ENCODE measurements around the gene CHD1L.

DNA sequence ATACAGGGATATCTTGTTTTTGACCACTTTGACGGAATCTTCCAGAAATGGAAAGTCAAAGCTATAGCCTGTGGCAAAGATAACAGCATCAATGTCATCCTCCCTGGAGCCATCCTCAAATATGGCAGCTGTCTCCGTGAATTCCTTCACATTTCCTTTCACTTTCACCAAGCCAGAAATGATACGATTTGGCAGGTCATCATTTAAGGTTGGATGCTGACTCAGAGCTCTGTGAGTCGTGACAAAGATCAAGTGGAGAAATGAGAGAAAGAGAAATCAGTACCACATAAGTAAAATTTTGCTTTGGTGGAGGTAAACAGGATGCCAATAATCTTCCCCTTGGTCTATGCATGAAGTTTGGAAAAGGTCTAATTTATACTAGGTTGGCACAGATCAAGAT is 41.2 kb upstream of the CHD1L start:
- TF ChIP-seq, protein P1, sequence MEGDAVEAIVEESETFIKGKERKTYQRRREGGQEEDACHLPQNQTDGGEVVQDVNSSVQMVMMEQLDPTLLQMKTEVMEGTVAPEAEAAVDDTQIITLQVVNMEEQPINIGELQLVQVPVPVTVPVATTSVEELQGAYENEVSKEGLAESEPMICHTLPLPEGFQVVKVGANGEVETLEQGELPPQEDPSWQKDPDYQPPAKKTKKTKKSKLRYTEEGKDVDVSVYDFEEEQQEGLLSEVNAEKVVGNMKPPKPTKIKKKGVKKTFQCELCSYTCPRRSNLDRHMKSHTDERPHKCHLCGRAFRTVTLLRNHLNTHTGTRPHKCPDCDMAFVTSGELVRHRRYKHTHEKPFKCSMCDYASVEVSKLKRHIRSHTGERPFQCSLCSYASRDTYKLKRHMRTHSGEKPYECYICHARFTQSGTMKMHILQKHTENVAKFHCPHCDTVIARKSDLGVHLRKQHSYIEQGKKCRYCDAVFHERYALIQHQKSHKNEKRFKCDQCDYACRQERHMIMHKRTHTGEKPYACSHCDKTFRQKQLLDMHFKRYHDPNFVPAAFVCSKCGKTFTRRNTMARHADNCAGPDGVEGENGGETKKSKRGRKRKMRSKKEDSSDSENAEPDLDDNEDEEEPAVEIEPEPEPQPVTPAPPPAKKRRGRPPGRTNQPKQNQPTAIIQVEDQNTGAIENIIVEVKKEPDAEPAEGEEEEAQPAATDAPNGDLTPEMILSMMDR (IDR thresholded peaks at IDR 0.05; ENCODE audit: low read depth, low read length): no peak
- TF ChIP-seq POLR2A (IDR thresholded peaks at IDR 0.05; ENCODE audit: extremely low read depth, insufficient read length): no peak

All from NB4 (cell line).